Activated naive CD8-positive, alpha-beta T cell (primary cell): ENCODE results near the gene TASOR.
"Not testable (repeated sequence)": the region's sequence is repeated elsewhere in the genome, so short reads cannot be mapped to it uniquely, and the experiment has no call there.

Experiments used
- H3K27ac Mint-ChIP-seq: one replicate; pipeline ENCODE4 v1.8.0; 2021; ENCODE audit warnings: mixed read lengths
- H3K27me3 Mint-ChIP-seq: one replicate; pipeline ENCODE4 v1.8.0; 2021; ENCODE audit warnings: mixed read lengths
- H3K36me3 Mint-ChIP-seq: one replicate; pipeline ENCODE4 v1.8.0; 2021; ENCODE audit warnings: mixed read lengths
- H3K4me1 Mint-ChIP-seq: one replicate; pipeline ENCODE4 v1.8.0; 2021; ENCODE audit warnings: low read depth, mixed read lengths
- H3K4me3 Mint-ChIP-seq: one replicate; pipeline ENCODE4 v1.8.0; 2021; ENCODE audit warnings: mild to moderate bottlenecking, mixed read lengths
- H3K9me3 Mint-ChIP-seq: one replicate; pipeline ENCODE4 v1.8.0; 2021; ENCODE audit warnings: low read depth, mixed read lengths

Gene TASOR

GRCh38 chr3:56693750-56694149 is 10.7 kb upstream of the TASOR start:
- H3K4me1 Mint-ChIP-seq: peaks cover 44% of the 10 kb centered on the region
- no peaks in the 10 kb centered on the region for H3K27me3 Mint-ChIP-seq
- H3K36me3 Mint-ChIP-seq: no peaks in the 10 kb centered on the region
- no peak overlapping the region for H3K27ac Mint-ChIP-seq
- H3K9me3 Mint-ChIP-seq: no peaks in the 10 kb centered on the region
- peak overlapping the region; percentile 78 for H3K4me3 Mint-ChIP-seq

GRCh38 chr3:56692520-56693433 is 9.7 kb upstream of the TASOR start:
- Mint-ChIP-seq H3K4me1 (peaks cover 46% of the 10 kb centered on the region), H3K27ac (peak overlapping the region; percentile 70), H3K4me3 (peak overlapping the region; percentile 78)
- not testable (repeated sequence) for H3K9me3 Mint-ChIP-seq, H3K27me3 Mint-ChIP-seq, H3K36me3 Mint-ChIP-seq

GRCh38 chr3:56692001-56692365 is 8.9 kb upstream of the TASOR start:
- not testable (repeated sequence) for H3K9me3 Mint-ChIP-seq, H3K4me3 Mint-ChIP-seq, H3K36me3 Mint-ChIP-seq, H3K27ac Mint-ChIP-seq, H3K27me3 Mint-ChIP-seq
- peaks cover 46% of the 10 kb centered on the region for H3K4me1 Mint-ChIP-seq

- Mint-ChIP-seq H3K9me3 (no peaks in the 10 kb centered on the region), H3K27me3 (no peaks in the 10 kb centered on the region), H3K4me3 (peak overlapping the region; percentile 7), H3K27ac (no peak overlapping the region), H3K4me1 (peaks cover 43% of the 10 kb centered on the region), H3K36me3 (no peaks in the 10 kb centered on the region)
These were observed 8.3 kb upstream of the TASOR start for GRCh38 chr3:56691165-56692000.

- no peaks in the 10 kb centered on the region for H3K27me3 Mint-ChIP-seq
- no peaks in the 10 kb centered on the region for H3K36me3 Mint-ChIP-seq
- H3K27ac Mint-ChIP-seq: no peak overlapping the region
- no peaks in the 10 kb centered on the region for H3K9me3 Mint-ChIP-seq
- peaks cover 23% of the 10 kb centered on the region for H3K4me1 Mint-ChIP-seq
- no peak overlapping the region for H3K4me3 Mint-ChIP-seq
These were observed 6.2 kb upstream of the TASOR start for GRCh38 chr3:56689303-56689702.

DNA sequence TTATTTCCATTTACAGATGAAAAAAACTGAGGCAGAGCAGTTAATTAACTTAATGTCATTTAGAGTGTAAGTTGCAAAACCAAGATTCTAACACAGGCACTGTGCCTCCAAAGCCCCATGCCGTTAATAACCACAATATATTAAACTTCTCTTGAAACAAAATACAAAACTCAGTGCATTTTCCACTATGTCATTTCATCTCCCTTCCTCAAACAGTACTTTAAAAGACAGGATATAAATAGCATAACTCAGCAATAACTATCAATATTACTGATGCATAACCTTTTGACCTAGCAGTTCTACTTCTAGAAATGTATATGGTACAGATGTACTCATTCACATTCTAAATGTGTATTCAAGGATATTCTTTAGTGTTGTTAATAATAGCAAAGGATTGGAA is 5.1 kb upstream of the TASOR start:
- H3K27ac Mint-ChIP-seq: no peak overlapping the region
- H3K4me1 Mint-ChIP-seq: peaks cover 14% of the 10 kb centered on the region
- H3K4me3 Mint-ChIP-seq: no peak overlapping the region
- H3K36me3 Mint-ChIP-seq: peaks cover 3% of the 10 kb centered on the region
- no peaks in the 10 kb centered on the region for H3K9me3 Mint-ChIP-seq
- no peaks in the 10 kb centered on the region for H3K27me3 Mint-ChIP-seq

- H3K9me3 Mint-ChIP-seq: no peaks in the 10 kb centered on the region
- H3K27ac Mint-ChIP-seq: peak overlapping the region; percentile 68
- peaks cover 12% of the 10 kb centered on the region for H3K36me3 Mint-ChIP-seq
- peaks cover 33% of the 10 kb centered on the region for H3K4me1 Mint-ChIP-seq
- no peaks in the 10 kb centered on the region for H3K27me3 Mint-ChIP-seq
- peak overlapping the region; percentile 53 for H3K4me3 Mint-ChIP-seq
These were observed 964 bp upstream of the TASOR start for GRCh38 chr3:56684029-56684428.

DNA sequence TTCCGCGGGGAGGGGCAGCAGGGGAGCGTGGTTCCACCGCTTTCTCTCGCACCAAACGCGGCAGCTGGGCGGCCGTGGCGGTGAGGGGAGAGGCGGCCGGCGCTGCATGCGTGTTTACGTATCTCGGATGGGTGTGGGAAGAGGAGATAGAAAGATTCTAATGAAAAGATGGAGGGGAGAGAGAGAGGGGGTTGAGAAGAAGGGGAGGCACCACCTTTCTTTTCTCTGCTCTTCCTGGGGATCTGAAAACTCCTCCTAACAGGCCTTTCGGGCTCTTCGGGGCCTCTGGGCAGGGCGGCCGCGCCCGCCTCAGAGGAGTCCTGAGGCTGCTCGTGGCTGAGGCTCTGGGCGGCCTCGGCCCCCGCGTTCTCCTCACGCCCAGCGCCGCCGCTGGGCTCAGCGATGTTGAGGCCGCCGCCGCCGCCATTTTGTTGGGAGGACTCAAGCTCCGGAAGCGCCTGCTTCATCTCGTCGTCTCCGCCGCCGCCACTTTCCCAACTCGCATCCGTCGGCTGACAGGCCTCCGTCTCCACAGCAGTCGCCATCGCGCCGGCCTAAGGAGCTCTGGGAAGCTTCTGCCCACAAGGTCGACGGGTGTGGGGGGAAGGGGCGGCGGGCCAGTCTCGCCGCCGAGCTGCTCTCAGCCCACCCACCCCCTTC is 473 bp downstream of the TASOR start:
- H3K27me3 Mint-ChIP-seq: no peaks in the 10 kb centered on the region
- H3K27ac Mint-ChIP-seq: peak overlapping the region; percentile 95
- H3K4me1 Mint-ChIP-seq: peaks cover 42% of the 10 kb centered on the region
- peaks cover 16% of the 10 kb centered on the region for H3K36me3 Mint-ChIP-seq
- H3K9me3 Mint-ChIP-seq: no peaks in the 10 kb centered on the region
- peak overlapping the region; percentile 95 for H3K4me3 Mint-ChIP-seq

- no peaks in the 10 kb centered on the region for H3K9me3 Mint-ChIP-seq
- peaks cover 48% of the 10 kb centered on the region for H3K4me1 Mint-ChIP-seq
- H3K27ac Mint-ChIP-seq: peak overlapping the region; percentile 95
- peaks cover 21% of the 10 kb centered on the region for H3K36me3 Mint-ChIP-seq
- peak overlapping the region; percentile 95 for H3K4me3 Mint-ChIP-seq
- no peaks in the 10 kb centered on the region for H3K27me3 Mint-ChIP-seq
These were observed 1.0 kb downstream of the TASOR start for GRCh38 chr3:56681984-56682461.

- Mint-ChIP-seq H3K27me3 (no peaks in the 10 kb centered on the region), H3K27ac (no peak overlapping the region), H3K9me3 (no peaks in the 10 kb centered on the region), H3K4me1 (peaks cover 61% of the 10 kb centered on the region), H3K36me3 (peaks cover 22% of the 10 kb centered on the region), H3K4me3 (peak overlapping the region; percentile 95)
These were observed 2.9 kb downstream of the TASOR start for GRCh38 chr3:56680054-56680580.

DNA sequence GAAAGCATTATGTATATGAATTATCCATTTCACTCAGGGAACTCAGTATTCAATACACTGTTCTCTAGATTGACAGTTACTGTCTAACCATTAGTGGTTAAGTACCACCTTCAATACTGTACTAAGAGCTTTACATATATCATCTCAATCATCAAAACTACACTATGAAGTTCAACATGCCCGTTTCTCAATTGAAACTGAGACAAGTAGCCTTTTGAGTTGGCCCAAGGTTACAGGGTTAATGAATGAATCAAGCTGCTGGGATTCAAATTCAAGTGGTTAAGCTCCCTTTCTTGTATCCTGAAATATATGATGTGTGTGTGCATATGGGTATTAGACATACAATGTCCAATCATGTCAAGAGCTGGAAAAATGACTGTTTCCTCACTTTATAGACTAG is 5.8 kb downstream of the TASOR start:
- Mint-ChIP-seq H3K27ac (peak overlapping the region; percentile 77), H3K9me3 (no peaks in the 10 kb centered on the region), H3K4me1 (peaks cover 66% of the 10 kb centered on the region)

GRCh38 chr3:56673781-56674457 is 9.1 kb downstream of the TASOR start:
- Mint-ChIP-seq H3K27me3 (no peaks in the 10 kb centered on the region), H3K9me3 (no peaks in the 10 kb centered on the region), H3K4me3 (no peak overlapping the region), H3K27ac (no peak overlapping the region), H3K36me3 (peaks cover 21% of the 10 kb centered on the region), H3K4me1 (peaks cover 46% of the 10 kb centered on the region)

More for the DNA sequence above, 5.8 kb downstream of the TASOR start:
- Mint-ChIP-seq H3K36me3 (peaks cover 18% of the 10 kb centered on the region), H3K4me3 (peak overlapping the region; percentile 53), H3K27me3 (no peaks in the 10 kb centered on the region)

DNA sequence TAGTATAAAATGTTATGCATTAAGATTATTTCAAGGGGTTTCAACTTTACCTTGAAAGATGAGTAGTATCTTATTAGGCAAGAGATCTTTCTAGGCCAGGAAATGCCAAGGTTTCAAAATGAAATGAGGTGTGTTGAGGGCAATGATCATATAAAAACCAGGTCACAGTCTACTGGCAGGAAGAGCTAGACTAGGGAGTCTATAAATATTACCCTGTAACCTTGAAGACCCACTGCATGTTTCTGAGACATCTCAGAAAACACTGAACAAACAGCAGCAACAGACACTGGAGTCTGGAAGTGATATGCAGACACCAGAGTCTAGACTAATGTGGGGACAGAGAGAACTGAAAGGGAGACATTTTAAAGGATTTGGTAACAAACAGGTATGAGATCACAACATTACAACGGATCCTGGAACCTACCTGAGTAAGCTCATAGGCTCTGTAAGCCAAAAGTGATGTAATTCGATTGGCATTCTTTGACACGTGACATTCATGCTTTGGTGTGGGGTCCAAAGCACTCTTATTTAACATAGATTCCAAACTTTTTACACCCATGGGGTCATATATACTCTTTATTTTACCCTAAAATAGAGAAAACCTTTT is 15.0 kb downstream of the TASOR start:
- Mint-ChIP-seq H3K36me3 (peaks cover 23% of the 10 kb centered on the region), H3K27ac (peak overlapping the region; percentile 5), H3K27me3 (no peaks in the 10 kb centered on the region), H3K4me3 (no peak overlapping the region), H3K9me3 (no peaks in the 10 kb centered on the region), H3K4me1 (peaks cover 29% of the 10 kb centered on the region)

GRCh38 chr3:56664823-56665222 is 18.2 kb downstream of the TASOR start:
- no peak overlapping the region for H3K4me3 Mint-ChIP-seq
- H3K4me1 Mint-ChIP-seq: peaks cover 26% of the 10 kb centered on the region
- no peaks in the 10 kb centered on the region for H3K27me3 Mint-ChIP-seq
- H3K27ac Mint-ChIP-seq: peak overlapping the region; percentile 74
- H3K36me3 Mint-ChIP-seq: peaks cover 23% of the 10 kb centered on the region
- H3K9me3 Mint-ChIP-seq: no peaks in the 10 kb centered on the region
